T1000 (cell line): ENCODE results near the gene SLC25A42.
A peak's percentile ranks its signal among the peaks of the same experiment; 100 is the strongest.
"Not testable (repeated sequence)": the region's sequence is repeated elsewhere in the genome, so short reads cannot be mapped to it uniquely, and the experiment has no call there.

Source experiments
- DNase-seq: peaks from one replicate; lab custom pipeline; 2025; ENCODE audit warnings: mixed read lengths; lab: John Stamatoyannopoulos, UW

SLC25A42 gene

GRCh38 chr19:19135713-19136112 lies 71.9 kb downstream of the SLC25A42 start:
- DNase-seq: not testable (repeated sequence)

DNA sequence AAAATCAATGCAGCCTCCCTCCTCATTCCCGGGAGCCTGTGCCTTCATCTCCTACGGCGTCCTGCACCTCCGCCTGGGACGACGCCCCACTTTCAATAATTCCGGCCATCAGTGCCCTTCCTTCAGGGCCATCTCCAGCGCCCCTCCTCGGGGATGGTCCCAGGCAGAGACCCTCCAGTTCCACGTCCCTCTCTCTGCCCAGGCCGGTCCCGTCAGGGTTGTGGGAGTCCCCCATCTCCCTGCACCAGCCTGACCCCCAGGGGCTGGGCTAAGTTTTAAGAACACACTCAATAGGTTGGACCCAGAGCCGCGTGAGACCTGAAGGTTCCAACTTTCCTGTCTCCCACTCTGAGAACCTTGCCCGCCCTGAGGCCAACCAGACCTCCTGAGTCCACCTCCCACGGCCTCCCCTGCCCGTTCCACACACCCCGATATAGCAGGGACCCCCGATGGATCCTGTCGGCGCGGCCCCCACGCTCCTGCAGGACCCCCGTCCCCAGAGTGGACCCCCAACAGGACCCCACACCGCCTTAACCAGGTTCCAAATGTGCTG lies 73.8 kb downstream of the SLC25A42 start:
- DNase-seq: no peak

DNA sequence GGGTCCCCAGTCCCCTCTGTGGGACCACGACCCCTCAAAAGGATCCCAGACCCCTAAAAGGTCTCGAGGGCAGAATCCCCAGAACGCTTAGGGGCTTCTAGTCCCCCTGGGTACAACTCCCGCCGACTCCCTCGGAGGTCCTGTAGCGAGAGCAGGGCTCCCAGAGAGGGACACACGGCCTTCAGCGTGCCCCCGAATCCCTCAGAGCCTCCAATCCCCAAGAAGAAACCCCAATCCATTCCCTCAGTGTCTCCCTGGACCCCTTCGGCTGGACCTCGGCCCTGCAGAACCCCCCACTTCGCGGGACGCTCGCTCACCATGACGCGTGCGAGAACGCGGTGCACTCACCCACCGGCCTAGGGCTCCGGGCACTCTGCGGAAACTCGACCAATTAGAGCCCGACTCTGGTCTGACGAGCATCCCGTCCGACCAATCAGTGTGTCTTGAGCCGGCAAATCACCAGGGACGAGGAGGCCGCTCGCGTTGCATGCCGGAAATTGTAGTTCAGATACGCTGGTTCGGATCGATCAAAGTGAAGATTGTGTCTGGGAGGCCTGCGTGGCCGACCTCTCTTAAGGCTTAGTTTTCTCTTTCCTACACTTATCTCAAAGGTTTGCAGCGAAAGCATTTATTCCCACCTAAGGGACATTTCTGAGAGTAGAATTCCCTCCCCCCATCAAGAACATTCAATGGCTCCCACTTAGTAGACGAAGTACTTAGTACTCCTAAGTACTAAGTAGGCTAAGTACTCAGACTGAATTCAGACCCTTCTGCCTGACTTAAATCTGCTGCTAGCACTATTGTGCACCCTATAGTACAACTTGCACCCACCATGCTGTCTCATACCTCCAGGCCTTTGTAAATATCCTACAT lies 74.6 kb downstream of the SLC25A42 start, which contains the start of gene TMEM161A:
TMEM161A (minus strand) TSS at position 370 of the 873 bp plus-strand sequence; CDS start at position 320, 50 bp downstream.
- DNase-seq: peak; percentile 96

DNA sequence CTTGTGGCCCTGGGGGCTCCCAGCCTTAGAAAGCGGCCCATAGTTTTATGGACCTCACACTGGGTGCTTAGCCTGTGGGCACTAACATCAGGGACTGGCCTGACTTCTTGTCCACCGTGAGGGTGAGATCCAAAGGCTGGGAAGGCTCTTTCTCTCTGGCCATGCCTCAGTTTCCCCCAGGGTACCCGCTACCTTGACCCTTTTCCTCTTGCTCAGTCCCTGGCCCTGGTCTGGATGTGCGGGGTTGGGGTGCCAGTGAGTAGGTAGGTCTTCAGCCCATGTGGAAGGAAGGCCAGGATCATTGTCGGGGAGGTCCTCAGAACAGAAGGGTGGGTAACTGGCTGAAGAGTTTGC lies 76.1 kb downstream of the SLC25A42 start:
- no peak for DNase-seq

GRCh38 chr19:19140476-19140875 lies 76.7 kb downstream of the SLC25A42 start:
- no peak for DNase-seq

DNA sequence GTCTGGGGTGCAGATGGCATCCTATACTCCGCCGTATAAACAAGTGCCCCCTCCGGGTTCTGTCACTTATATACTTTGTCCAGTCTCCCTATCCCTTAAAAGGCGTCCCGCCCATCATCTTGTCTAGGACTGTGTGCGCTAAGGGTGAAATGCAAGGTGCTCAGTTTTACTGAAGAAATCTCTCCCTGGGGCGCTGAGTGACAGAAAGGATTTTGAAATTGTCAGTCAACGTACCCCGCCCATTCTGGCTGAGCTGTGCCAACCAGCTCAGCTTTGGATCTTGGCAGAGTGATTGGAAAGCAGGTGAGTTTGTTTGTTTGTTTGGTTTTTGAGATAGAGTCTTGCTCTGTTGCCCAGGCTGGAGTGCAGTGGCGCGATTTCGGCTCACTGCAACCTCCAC lies 78.6 kb downstream of the SLC25A42 start:
- DNase-seq: no peak

DNA sequence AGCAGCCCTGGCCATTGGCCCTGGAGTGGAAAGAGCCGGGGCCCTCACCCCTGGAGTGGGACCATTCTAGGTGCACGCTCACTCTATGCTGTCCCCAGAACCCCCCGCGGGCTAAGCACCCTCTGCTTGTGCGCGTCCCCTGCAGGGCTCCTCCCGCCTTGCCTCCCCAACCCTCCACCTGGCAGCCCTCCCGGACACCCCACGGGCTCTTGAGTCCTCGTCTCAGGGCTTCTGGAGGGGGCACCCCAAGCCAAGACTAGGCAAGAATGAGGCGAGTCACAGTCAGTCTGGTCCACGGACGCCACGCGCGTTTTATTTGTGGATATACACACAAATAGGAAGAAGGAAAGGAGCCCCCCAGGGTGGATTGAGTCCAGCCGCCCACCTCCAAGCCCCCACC lies 81.5 kb downstream of the SLC25A42 start:
- no peak for DNase-seq

DNA sequence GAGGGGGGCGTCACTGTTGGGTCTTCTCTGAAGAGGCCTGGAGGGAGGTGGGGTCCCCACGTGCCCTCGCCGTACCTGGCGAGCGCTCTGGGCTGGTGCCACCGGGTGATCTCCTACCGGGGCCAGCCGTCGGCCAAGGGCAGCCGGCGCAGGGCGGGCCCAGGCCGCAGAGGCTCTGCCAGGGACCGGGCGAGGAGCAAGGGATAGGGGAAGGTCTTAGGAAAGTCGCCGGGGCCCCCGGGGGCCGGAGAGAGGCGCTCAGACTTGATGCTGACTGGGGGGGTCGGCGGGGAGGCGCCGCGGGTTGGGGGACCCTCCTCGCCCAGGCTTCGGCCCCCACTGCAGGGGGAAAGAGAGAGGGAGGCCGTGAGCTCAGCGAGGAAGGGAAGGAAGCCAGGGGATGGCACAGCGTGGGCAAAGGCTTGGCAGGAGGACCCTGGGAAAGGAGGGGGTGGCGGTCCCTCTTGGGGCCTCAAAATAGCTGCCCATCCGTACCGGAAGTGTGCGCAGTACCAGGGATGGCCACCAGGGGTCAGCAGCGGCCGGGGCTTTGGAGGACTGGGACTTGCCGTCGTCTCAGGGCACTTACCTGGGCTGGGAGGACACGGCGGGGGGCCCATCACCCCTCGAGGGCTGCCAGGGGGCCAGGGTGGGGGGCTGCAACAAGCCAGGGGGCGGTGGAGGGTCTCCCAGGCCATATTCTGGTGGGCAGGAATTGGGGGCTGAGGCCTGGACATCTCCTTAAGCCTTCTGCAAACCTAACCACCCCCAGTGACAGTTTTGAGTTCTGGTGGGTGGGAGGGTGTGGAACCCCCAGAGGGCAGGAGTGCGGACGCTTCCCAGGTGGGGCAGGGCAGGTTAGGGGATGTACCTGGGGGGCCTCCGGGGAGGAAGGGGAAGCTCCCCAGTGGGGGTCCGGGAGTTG lies 82.2 kb downstream of the SLC25A42 start:
- DNase-seq: peak; percentile 67

- DNase-seq: no peak
Observed at GRCh38 chr19:19146865-19147264, 83.1 kb downstream of the SLC25A42 start.

DNA sequence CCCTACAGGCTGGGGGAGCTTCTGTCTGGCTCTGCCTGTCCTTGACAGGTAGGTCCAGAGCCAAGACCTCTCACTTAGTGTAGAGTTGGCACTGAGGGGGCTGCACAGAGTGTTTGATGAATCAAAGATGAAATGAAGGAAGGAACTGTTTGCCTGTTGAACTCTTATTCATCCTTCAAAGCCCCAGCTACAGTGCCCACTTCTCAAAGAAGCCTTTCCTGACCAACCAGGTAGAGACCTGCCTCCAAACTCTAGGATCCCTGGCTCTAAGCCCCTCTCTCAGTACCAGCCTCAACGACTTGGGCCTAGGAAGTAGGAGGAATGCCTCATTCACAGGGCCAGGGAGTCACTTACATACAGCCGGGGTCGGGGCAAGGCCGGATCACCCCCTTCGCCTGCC lies 83.5 kb downstream of the SLC25A42 start:
- no peak for DNase-seq

- DNase-seq: not testable (repeated sequence)
Observed at GRCh38 chr19:19148504-19148903, 84.7 kb downstream of the SLC25A42 start.

DNA sequence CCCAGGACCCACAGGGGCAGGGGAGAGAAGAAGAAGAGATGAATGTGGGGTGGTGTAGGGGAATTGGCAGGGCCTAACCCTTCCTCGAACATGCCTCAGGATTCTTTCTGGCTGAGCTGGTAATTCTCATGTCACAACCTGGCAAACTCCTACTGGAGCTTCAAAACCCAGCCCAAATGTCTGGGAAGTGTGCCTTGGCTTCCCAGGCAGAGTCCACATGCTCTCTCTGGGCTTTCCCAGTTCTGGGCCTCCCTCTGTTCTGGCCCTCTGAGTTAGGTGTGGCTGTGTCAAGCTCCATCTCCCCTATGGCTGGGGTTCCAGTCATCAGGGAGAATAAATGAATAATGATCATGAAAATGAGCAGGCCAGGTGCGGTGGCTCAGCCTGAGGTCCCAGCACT lies 85.6 kb downstream of the SLC25A42 start:
- no peak for DNase-seq

DNA sequence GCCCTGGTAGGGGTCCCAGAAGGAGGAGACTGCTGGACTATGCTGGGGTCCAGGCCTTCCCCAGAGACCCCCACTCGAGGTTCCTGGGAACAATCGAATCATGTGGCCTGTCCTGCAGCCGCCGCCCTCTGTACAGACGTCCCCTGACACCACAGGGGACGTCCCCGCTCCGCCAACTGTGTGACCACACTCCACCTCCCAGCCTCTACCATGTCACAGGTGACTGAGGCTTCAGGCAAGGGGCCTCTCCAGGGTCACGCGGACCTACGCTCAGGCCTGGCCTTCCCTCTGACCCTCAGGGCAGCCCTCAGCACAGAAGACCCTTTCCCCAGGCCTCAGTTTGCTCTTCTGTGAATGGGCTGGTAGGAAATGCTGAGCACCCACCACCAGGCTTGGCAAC lies 87.6 kb downstream of the SLC25A42 start:
- no peak for DNase-seq

GRCh38 chr19:19152668-19153384 lies 89.0 kb downstream of the SLC25A42 start:
- no peak for DNase-seq

DNA sequence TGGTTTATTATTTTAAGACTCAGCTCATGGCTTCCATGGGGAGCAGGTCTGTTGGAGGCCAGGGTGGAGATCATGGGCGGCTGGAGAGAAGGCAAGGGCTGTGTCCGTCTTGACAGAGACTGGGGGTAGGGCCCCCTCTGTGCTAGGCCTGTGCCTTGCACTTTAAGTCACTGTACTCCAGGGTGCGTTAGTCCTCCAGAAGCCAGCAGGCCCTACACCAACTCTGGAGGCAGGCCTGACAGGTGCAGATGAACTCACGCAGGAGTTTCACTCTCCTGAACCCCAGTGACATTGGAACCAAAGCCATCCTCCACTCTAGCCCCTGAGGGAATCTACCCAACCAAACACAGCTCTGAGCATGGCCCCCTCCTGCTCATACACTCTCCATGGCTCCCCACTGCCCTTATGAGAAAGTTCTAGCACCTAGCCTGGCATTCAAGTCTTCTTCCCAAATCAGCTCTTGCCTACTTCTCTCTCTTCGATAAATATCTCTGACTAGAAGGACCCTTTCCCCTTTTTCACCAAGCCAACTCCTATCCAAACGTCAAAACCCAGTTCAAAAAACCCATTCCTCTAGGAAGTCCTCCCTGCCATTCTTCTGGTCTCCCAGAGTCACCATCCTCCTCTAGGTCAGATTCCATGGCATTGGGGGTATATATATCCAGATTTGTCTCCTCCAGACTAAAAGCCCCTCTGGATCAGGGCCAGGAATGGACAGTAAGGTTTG lies 91.1 kb downstream of the SLC25A42 start:
- DNase-seq: no peak

- no peak for DNase-seq
Observed at GRCh38 chr19:19155495-19156219, 91.9 kb downstream of the SLC25A42 start.

DNA sequence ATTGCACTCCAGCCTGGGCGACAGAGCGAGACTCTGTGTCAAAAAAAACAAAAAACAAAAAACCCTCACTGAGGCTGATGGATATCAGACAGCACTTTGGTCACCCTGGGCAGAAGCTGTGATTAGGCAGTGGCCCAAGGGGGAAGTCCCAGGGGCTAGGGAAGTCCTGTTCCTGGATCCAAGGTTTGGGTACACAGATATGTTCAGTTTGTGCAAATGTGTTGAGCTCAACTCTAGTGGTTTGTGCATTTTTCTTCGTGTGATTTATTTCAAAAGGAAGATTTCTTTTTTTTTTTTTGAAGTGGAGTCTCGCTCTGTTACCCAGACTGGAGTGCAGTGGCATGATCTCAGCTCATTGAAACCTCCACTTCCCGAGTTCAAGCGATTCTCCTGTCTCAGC lies 94.0 kb downstream of the SLC25A42 start:
- no peak for DNase-seq

- no peak for DNase-seq
Observed at GRCh38 chr19:19159534-19159933, 95.7 kb downstream of the SLC25A42 start.

- DNase-seq: no peak
Observed at GRCh38 chr19:19160461-19161035, 96.8 kb downstream of the SLC25A42 start.

- no peak for DNase-seq
Observed at GRCh38 chr19:19162495-19162894, 98.7 kb downstream of the SLC25A42 start.
